HepG2 (cell line): ENCODE measurements around the gene BLOC1S4. TPM values are rescaled to one million over a fixed set of nuclear protein-coding genes. Genes with fewer than 3 reads are reported as not detected.

Experiments used
- EHMT2 ChIP-seq: fragments of 200-600 bp; sonication (generic); IDR thresholded peaks from 2 replicates; pipeline ENCODE4 v1.7.0; 2017; ENCODE audit warnings: antibody characterized with exemption, low read depth, low read length, borderline replicate concordance
- ERF ChIP-seq: IDR thresholded peaks from 2 replicates; pipeline ENCODE4 v1.6.1; 2018; ENCODE audit warnings: missing biosample characterization, missing genetic modification reagents
- FOSL2 ChIP-seq: sonication (generic); formaldehyde crosslinking; IDR thresholded peaks from 2 replicates; pipeline ENCODE4 v1.4.0; 2020; ENCODE audit warnings: missing genetic modification reagents
- HNF4A ChIP-seq: sonication (generic); formaldehyde crosslinking; IDR thresholded peaks from 2 replicates; pipeline ENCODE4 v1.4.0; 2020; ENCODE audit warnings: missing genetic modification reagents
- HOXA9 ChIP-seq: sonication (generic); formaldehyde crosslinking; IDR thresholded peaks from 2 replicates; pipeline ENCODE4 v1.8.1; 2022; ENCODE audit warnings: missing genetic modification reagents, mild to moderate bottlenecking, moderate library complexity, borderline replicate concordance
- ISX ChIP-seq: sonication (generic); formaldehyde crosslinking; conservative IDR thresholded peaks from 2 replicates; pipeline ENCODE4 v1.5.0; 2020; ENCODE audit warnings: missing genetic modification reagents
- KAT8 ChIP-seq: IDR thresholded peaks from 2 replicates; pipeline ENCODE4 v1.6.1; 2016; ENCODE audit warnings: missing genetic modification reagents, missing compliant biosample characterization
- NFYC ChIP-seq: IDR thresholded peaks from 2 replicates; pipeline ENCODE4 v1.6.1; 2016; ENCODE audit warnings: missing genetic modification reagents, missing compliant biosample characterization
- NRL ChIP-seq: sonication (generic); formaldehyde crosslinking; IDR thresholded peaks from 2 replicates; pipeline ENCODE4 v1.5.0; 2020; ENCODE audit warnings: missing genetic modification reagents, mild to moderate bottlenecking, moderate library complexity, borderline replicate concordance
- SMAD1 ChIP-seq: sonication (generic); formaldehyde crosslinking; IDR thresholded peaks from 2 replicates; pipeline ENCODE4 v1.4.0; 2020; ENCODE audit warnings: missing genetic modification reagents, low read depth, mild to moderate bottlenecking, borderline replicate concordance
- TEAD3 ChIP-seq: optimal IDR thresholded peaks from 2 replicates; pipeline ENCODE3; 2016; ENCODE audit warnings: borderline replicate concordance
- ZNF615 ChIP-seq: sonication (generic); formaldehyde crosslinking; IDR thresholded peaks from 2 replicates; pipeline ENCODE4 v1.5.0; 2020; ENCODE audit warnings: mild to moderate bottlenecking, missing genetic modification reagents, borderline replicate concordance
- polyA plus RNA-seq, 8 experiments: library from polyadenylated mRNA; depleted of rRNA in 3 of 8; stranded (reverse) in 7 of 8; unstranded in 1 of 8; fragments of >200 nt; fragmentation: Illumina TruSeq in 4 of 8; extraction: Trizol in 4 of 8; gene quantifications; 2 replicates each; pipeline versions ENCODE4 v1.2.1 to v1.2.3, GENCODE V29; 2011 to 2016; ENCODE audit warnings: low read depth in 4 of 8, missing spikeins in 1 of 8, mixed read lengths in 1 of 8; ENCODE audit not compliant: insufficient read depth in 1 of 8
- total RNA-seq, 5 experiments: library from RNA; depleted of rRNA; stranded (reverse); fragments of >200 nt; fragmentation: Illumina TruSeq; extraction: Trizol; gene quantifications; 2 replicates each; pipeline ENCODE4 v1.2.3, GENCODE V29; 2016; ENCODE audit warnings: low read depth in 1 of 5
- TF ChIP-seq, protein P1 (sequence below): IDR thresholded peaks from 2 replicates; pipeline ENCODE4 v1.6.1; 2016; ENCODE audit warnings: low read depth, missing genetic modification reagents, missing compliant biosample characterization
- TF ChIP-seq, protein P2 (sequence below): sonication (generic); formaldehyde crosslinking; conservative IDR thresholded peaks from 2 replicates; pipeline ENCODE4 v1.8.0; 2022; ENCODE audit warnings: missing genetic modification reagents
- TF ChIP-seq, protein P3 (sequence below): sonication (generic); formaldehyde crosslinking; IDR thresholded peaks from 2 replicates; pipeline ENCODE4 v1.5.1; 2020; ENCODE audit warnings: mild to moderate bottlenecking, missing genetic modification reagents, borderline replicate concordance

The BLOC1S4 gene
- total and polyA plus RNA-seq, 2 of the 13 experiments (the other 11 are each of a cell fraction or from before 2014, with no cell fraction given): 15.5 to 20.9 TPM

DNA sequence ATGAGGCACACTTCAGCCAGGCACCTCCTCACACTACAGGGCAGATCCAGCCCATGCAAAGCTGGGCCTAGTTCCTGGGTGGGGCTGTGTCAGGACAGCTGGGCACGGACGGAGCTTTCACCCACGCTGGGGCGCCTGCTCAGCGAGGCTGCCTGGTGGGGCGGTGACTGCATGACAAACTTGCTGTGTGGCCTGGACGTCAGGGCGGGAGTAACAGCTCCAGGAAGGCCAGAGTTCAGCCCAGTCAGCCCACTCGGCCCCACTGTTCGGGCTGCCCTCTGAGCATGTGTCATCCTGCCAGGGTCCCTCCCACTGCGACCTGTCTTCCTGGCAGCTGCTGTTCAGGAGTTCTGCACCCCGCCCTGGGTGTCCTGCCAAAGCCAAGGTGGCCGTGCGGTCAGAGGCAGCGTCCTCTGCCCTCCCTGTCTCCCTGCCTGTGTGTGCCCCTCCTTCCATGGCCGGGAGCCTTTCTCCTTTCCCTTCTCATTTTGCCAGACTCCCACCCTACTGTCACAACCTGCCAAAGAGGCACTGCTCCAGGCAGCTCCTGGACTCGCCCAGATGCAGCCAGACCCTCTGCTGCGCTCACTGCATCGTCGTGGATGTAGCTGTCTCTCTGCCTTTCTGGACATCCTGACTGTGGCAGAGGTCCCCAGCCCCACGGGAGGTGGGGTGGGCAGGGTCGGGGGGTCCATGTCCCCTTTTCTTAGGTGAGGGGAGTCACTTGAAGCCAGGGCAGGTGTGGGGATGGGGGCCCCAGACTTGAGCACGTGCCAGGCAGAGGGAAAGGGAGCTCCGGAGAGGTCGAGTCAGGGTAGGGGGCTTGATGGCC lies 33.6 kb downstream of the BLOC1S4 start (continued):
- TF ChIP-seq, protein P1, sequence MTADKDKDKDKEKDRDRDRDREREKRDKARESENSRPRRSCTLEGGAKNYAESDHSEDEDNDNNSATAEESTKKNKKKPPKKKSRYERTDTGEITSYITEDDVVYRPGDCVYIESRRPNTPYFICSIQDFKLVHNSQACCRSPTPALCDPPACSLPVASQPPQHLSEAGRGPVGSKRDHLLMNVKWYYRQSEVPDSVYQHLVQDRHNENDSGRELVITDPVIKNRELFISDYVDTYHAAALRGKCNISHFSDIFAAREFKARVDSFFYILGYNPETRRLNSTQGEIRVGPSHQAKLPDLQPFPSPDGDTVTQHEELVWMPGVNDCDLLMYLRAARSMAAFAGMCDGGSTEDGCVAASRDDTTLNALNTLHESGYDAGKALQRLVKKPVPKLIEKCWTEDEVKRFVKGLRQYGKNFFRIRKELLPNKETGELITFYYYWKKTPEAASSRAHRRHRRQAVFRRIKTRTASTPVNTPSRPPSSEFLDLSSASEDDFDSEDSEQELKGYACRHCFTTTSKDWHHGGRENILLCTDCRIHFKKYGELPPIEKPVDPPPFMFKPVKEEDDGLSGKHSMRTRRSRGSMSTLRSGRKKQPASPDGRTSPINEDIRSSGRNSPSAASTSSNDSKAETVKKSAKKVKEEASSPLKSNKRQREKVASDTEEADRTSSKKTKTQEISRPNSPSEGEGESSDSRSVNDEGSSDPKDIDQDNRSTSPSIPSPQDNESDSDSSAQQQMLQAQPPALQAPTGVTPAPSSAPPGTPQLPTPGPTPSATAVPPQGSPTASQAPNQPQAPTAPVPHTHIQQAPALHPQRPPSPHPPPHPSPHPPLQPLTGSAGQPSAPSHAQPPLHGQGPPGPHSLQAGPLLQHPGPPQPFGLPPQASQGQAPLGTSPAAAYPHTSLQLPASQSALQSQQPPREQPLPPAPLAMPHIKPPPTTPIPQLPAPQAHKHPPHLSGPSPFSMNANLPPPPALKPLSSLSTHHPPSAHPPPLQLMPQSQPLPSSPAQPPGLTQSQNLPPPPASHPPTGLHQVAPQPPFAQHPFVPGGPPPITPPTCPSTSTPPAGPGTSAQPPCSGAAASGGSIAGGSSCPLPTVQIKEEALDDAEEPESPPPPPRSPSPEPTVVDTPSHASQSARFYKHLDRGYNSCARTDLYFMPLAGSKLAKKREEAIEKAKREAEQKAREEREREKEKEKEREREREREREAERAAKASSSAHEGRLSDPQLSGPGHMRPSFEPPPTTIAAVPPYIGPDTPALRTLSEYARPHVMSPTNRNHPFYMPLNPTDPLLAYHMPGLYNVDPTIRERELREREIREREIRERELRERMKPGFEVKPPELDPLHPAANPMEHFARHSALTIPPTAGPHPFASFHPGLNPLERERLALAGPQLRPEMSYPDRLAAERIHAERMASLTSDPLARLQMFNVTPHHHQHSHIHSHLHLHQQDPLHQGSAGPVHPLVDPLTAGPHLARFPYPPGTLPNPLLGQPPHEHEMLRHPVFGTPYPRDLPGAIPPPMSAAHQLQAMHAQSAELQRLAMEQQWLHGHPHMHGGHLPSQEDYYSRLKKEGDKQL (CRISPR knock-in tag): peak; percentile 81
- peak; percentile 64 for TF ChIP-seq TEAD3 (CRISPR knock-in tag)
- no peak for TF ChIP-seq NFYC (CRISPR knock-in tag)
- no peak; the same call in 1 of the 2 replicates for TF ChIP-seq SMAD1 (CRISPR knock-in tag)
- TF ChIP-seq EHMT2: no peak
- TF ChIP-seq KAT8 (CRISPR knock-in tag): peak; percentile 86
- TF ChIP-seq, protein P2, sequence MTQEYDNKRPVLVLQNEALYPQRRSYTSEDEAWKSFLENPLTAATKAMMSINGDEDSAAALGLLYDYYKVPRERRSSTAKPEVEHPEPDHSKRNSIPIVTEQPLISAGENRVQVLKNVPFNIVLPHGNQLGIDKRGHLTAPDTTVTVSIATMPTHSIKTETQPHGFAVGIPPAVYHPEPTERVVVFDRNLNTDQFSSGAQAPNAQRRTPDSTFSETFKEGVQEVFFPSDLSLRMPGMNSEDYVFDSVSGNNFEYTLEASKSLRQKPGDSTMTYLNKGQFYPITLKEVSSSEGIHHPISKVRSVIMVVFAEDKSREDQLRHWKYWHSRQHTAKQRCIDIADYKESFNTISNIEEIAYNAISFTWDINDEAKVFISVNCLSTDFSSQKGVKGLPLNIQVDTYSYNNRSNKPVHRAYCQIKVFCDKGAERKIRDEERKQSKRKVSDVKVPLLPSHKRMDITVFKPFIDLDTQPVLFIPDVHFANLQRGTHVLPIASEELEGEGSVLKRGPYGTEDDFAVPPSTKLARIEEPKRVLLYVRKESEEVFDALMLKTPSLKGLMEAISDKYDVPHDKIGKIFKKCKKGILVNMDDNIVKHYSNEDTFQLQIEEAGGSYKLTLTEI (CRISPR knock-in tag): no peak
- no peak for TF ChIP-seq HOXA9 (CRISPR knock-in tag)
- TF ChIP-seq, protein P3, sequence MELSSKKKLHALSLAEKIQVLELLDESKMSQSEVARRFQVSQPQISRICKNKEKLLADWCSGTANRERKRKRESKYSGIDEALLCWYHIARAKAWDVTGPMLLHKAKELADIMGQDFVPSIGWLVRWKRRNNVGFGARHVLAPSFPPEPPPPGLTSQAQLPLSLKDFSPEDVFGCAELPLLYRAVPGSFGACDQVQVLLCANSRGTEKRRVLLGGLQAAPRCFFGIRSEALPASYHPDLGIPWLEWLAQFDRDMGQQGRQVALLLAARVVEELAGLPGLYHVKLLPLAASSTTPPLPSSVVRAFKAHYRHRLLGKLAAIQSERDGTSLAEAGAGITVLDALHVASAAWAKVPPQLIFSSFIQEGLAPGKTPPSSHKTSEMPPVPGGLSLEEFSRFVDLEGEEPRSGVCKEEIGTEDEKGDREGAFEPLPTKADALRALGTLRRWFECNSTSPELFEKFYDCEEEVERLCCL (CRISPR knock-in tag): no peak
- TF ChIP-seq ISX: no peak
- TF ChIP-seq ZNF615 (CRISPR knock-in tag): no peak
- TF ChIP-seq HNF4A (CRISPR knock-in tag): peak; percentile 93
- TF ChIP-seq ERF (CRISPR knock-in tag): 0 out of 2 replicates have a peak, but pooled peaks have one; percentile 41
- TF ChIP-seq FOSL2 (CRISPR knock-in tag): peak; percentile 91
- no peak for TF ChIP-seq NRL (CRISPR knock-in tag)
